ENCODE data around the gene F8.

F8 gene

DNA sequence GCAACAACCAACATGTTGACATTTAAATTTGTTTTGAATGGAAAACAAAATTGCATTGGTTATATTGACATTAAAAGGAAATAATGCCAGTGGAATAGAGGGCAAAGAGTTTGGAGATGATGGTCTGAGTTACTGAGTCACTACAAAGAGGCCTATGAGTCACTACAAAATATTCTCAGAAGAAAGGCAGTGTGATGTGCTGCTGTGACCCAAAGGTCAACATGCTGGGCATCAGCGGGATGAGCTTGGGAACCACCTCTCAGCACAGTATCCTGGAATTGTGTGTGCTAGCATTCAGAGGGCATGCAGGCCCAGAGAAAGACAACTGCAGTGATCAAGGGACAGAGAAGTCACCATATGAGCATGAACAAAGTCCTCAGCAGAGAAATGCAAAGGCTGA lies 45.6 kb upstream of the F8 start:
- no peak overlapping the region for H3K9ac ChIP-seq (ENCODE audit: low read depth, low read length, poor library complexity, severe bottlenecking)

DNA sequence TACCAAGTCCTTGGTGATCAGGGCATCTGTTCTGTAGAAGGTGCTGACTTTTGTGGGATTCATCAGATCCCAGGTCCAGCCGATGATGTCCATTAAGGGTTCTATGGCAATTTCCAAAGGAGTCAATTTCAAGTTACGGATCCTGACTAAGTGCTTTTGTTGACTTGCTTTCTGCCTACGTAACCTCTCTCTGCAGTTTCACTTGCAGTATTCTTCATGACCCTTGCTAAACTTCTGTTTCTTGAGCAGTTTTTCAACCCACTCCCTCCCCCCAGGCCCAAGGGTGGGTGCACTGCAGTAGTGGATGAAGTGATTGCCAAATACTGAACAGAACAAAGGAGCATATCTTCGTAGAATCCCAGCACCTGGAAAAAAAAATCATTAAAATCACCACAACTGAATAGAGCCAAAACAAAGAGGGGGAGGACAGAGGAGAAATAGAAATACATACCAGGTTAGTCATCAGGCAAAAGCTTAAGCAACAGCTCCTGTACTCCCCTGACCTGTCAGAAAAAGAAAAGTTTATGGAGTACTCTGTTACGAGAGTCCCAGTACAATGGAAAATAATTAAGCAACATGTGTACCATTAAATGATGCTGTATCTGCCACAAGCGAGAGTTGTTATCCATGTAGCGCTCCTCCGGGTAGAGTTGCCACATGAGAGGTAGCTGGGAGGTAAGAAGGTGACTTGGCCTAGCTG lies 42.7 kb upstream of the F8 start:
- no peak overlapping the region for H3K4me2 ChIP-seq (ENCODE audit: low read depth, low read length, poor library complexity, severe bottlenecking)
- H3K79me2 ChIP-seq (ENCODE audit: insufficient read depth, low read length) = peaks cover 21% of the 10 kb centered on the region
- peaks cover 21% of the 10 kb centered on the region for H3K4me1 ChIP-seq (ENCODE audit: insufficient read depth, low read length, poor library complexity, severe bottlenecking)
- H3K36me3 ChIP-seq (ENCODE audit: insufficient read depth, low read length) = no peaks in the 10 kb centered on the region; the same call in 1 of the 2 replicates
- no peak overlapping the region for H3K4me3 ChIP-seq (ENCODE audit: low read length, poor library complexity, severe bottlenecking)
- no peak overlapping the region for H2AFZ ChIP-seq (ENCODE audit: low read length)
- no peaks in the 10 kb centered on the region for H4K20me1 ChIP-seq (ENCODE audit: insufficient read depth, low read length, poor library complexity, severe bottlenecking)
- H3K27me3 ChIP-seq (ENCODE audit: insufficient read depth, low read length, poor library complexity, severe bottlenecking) = no peaks in the 10 kb centered on the region
- TF ChIP-seq EZH2phosphoT487 (IDR thresholded peaks at IDR 0.05; ENCODE audit: borderline replicate concordance) = no peak
- TF ChIP-seq, protein P1, sequence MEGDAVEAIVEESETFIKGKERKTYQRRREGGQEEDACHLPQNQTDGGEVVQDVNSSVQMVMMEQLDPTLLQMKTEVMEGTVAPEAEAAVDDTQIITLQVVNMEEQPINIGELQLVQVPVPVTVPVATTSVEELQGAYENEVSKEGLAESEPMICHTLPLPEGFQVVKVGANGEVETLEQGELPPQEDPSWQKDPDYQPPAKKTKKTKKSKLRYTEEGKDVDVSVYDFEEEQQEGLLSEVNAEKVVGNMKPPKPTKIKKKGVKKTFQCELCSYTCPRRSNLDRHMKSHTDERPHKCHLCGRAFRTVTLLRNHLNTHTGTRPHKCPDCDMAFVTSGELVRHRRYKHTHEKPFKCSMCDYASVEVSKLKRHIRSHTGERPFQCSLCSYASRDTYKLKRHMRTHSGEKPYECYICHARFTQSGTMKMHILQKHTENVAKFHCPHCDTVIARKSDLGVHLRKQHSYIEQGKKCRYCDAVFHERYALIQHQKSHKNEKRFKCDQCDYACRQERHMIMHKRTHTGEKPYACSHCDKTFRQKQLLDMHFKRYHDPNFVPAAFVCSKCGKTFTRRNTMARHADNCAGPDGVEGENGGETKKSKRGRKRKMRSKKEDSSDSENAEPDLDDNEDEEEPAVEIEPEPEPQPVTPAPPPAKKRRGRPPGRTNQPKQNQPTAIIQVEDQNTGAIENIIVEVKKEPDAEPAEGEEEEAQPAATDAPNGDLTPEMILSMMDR (conservative IDR thresholded peaks at IDR 0.05; ENCODE audit: low read length) = no peak
- H3K9me3 ChIP-seq (ENCODE audit: insufficient read depth, low read depth, low read length) = no peaks in the 10 kb centered on the region
- no peaks in the 10 kb centered on the region for H3F3A ChIP-seq (ENCODE audit: low read depth)
- no peaks in the 10 kb centered on the region for H3K9me2 ChIP-seq (replicated peaks; ENCODE audit: low read depth, low read length)
- H3K9ac ChIP-seq (ENCODE audit: low read depth, low read length, poor library complexity, severe bottlenecking) = no peak overlapping the region

More for the DNA sequence above, 45.6 kb upstream of the F8 start:
- H4K20me1 ChIP-seq (ENCODE audit: insufficient read depth, low read length, poor library complexity, severe bottlenecking) = peaks cover 3% of the 10 kb centered on the region
- H3K4me2 ChIP-seq (ENCODE audit: low read depth, low read length, poor library complexity, severe bottlenecking) = peak overlapping the region; percentile 96
- no peak overlapping the region for H2AFZ ChIP-seq (ENCODE audit: low read length)
- peaks cover 44% of the 10 kb centered on the region for H3K79me2 ChIP-seq (ENCODE audit: insufficient read depth, low read length)
- peak overlapping the region; percentile 93 for H3K4me3 ChIP-seq (ENCODE audit: low read length, poor library complexity, severe bottlenecking)
- no peaks in the 10 kb centered on the region for H3F3A ChIP-seq (ENCODE audit: low read depth)
- no peaks in the 10 kb centered on the region for H3K36me3 ChIP-seq (ENCODE audit: insufficient read depth, low read length)
- no peaks in the 10 kb centered on the region for H3K9me3 ChIP-seq (ENCODE audit: insufficient read depth, low read depth, low read length)
- no peaks in the 10 kb centered on the region for H3K27me3 ChIP-seq (ENCODE audit: insufficient read depth, low read length, poor library complexity, severe bottlenecking)
- H3K4me1 ChIP-seq (ENCODE audit: insufficient read depth, low read length, poor library complexity, severe bottlenecking) = peaks cover 28% of the 10 kb centered on the region
- H3K9me2 ChIP-seq (replicated peaks; ENCODE audit: low read depth, low read length) = no peaks in the 10 kb centered on the region
- no peak for TF ChIP-seq EZH2phosphoT487 (IDR thresholded peaks at IDR 0.05; ENCODE audit: borderline replicate concordance)
- TF ChIP-seq, protein P1 (conservative IDR thresholded peaks at IDR 0.05; ENCODE audit: low read length) = no peak

DNA sequence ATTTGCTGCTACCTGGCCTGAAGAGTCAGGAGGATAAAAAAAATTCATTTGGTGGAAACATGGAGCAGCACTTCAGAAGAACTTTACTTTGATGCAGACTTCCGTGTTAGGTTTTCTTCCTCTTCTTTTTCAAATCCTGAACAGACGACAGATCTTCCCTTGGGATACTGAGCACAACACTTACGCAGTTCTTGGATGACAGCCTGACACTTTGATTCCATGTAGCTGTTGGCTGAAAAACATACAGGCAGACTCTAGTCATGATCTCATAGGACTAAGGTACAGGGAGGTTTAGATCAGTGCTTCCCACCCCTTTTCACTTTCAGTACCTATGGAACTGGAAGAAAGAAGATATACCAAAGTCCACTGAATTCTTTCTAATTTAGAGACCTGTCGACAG lies 39.2 kb upstream of the F8 start:
- Histone ChIP-seq H3K4me1 (ENCODE audit: insufficient read depth, low read length, poor library complexity, severe bottlenecking) (peaks cover 5% of the 10 kb centered on the region), H3K79me2 (ENCODE audit: insufficient read depth, low read length) (no peaks in the 10 kb centered on the region), H3K4me2 (ENCODE audit: low read depth, low read length, poor library complexity, severe bottlenecking) (no peak overlapping the region), H3K27me3 (ENCODE audit: insufficient read depth, low read length, poor library complexity, severe bottlenecking) (no peaks in the 10 kb centered on the region), H4K20me1 (ENCODE audit: insufficient read depth, low read length, poor library complexity, severe bottlenecking) (no peaks in the 10 kb centered on the region), H3F3A (ENCODE audit: low read depth) (no peaks in the 10 kb centered on the region), H3K9me3 (ENCODE audit: insufficient read depth, low read depth, low read length) (no peaks in the 10 kb centered on the region), H3K9me2 (replicated peaks; ENCODE audit: low read depth, low read length) (no peaks in the 10 kb centered on the region), H3K9ac (ENCODE audit: low read depth, low read length, poor library complexity, severe bottlenecking) (no peak overlapping the region), H2AFZ (ENCODE audit: low read length) (no peak overlapping the region), H3K4me3 (ENCODE audit: low read length, poor library complexity, severe bottlenecking) (no peak overlapping the region), H3K36me3 (ENCODE audit: insufficient read depth, low read length) (no peaks in the 10 kb centered on the region; the same call in 1 of the 2 replicates)
- TF ChIP-seq, protein P1 (conservative IDR thresholded peaks at IDR 0.05; ENCODE audit: low read length) = no peak
- no peak for TF ChIP-seq EZH2phosphoT487 (IDR thresholded peaks at IDR 0.05; ENCODE audit: borderline replicate concordance)
